Measurements from ENCODE around the gene LCP1. TPM values are rescaled to one million over a fixed set of nuclear protein-coding genes. Genes with fewer than 3 reads are reported as not detected.

Gene LCP1
- total and polyA plus RNA-seq, 2 of the 13 experiments (the other 11 are each of a cell fraction or from before 2014, with no cell fraction given): 1.6 TPM

DNA sequence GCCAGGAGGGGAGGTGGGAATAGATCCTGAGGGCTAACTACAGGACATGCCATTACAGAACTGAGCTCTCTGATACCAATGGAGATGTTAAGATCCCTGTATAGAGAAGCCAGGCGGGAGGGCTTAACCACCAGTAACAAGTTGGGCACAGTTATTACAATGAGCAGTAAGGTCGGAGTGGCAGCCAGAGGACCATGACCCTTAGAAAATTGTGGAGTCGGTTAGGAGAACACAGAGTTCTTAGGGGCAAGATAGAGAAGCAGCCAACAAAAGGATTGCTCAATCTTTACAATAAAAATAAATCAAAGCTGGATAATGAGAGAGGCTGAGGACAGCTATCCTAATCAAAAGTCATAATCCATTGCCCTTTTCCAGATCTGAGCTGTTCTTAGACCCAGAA, 87.5 kb downstream of the LCP1 start (continued):
- TF ChIP-seq, protein P1, sequence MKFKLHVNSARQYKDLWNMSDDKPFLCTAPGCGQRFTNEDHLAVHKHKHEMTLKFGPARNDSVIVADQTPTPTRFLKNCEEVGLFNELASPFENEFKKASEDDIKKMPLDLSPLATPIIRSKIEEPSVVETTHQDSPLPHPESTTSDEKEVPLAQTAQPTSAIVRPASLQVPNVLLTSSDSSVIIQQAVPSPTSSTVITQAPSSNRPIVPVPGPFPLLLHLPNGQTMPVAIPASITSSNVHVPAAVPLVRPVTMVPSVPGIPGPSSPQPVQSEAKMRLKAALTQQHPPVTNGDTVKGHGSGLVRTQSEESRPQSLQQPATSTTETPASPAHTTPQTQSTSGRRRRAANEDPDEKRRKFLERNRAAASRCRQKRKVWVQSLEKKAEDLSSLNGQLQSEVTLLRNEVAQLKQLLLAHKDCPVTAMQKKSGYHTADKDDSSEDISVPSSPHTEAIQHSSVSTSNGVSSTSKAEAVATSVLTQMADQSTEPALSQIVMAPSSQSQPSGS (CRISPR knock-in tag; IDR thresholded peaks at IDR 0.05): no peak
- no peak for TF ChIP-seq MIER2 (CRISPR knock-in tag; IDR thresholded peaks at IDR 0.05)
- no peak for TF ChIP-seq ZFP82 (CRISPR knock-in tag; IDR thresholded peaks at IDR 0.05; ENCODE audit: borderline replicate concordance)
- no peak for TF ChIP-seq ZNF83 (CRISPR knock-in tag; IDR thresholded peaks at IDR 0.05; ENCODE audit: borderline replicate concordance)
- TF ChIP-seq ZNF253 (CRISPR knock-in tag; IDR thresholded peaks at IDR 0.05; ENCODE audit: borderline replicate concordance): no peak
- TF ChIP-seq TAF1 (CRISPR knock-in tag; IDR thresholded peaks at IDR 0.05): no peak
- no peak for TF ChIP-seq GFI1 (CRISPR knock-in tag; IDR thresholded peaks at IDR 0.05; ENCODE audit: borderline replicate concordance)

DNA sequence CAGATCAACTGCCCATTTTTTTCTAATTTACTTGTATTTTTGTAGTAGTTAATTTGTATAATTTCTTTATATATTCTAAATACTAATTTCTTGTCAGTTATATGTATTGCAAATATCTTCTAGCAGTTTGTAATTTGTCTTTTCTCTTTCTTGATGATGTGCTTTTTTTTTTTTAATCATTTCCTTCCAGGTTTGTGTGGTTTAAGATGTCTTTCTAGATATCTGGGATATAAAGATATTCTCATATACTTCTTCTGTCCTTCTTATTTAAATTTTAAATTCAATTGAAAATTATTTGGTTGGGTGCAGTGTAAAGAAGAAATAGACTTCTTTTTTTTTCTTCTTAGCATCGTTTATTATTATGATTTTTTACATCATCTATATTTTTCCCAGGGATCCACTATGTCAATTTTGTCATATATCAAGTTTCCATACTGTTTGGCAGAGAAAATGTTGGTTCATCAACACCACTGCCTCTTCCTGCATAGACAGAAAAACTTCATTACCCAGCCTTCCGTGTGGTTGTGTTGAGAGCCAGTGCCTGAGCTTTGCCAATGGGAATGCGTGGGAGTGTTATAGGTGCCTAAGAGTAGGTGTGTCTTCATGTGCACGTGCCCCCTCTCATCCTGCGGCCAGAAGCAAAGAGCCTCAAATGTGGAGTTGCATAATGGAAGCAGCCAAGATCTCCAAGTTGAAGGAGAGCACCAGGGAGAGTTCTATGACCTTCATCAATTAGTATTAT, 93.0 kb downstream of the LCP1 start:
- CTCF ChIA-PET (ENCODE audit: low intra/inter-chr PET ratio, low total read pairs): no interaction called here
- BruUV-seq (replicated peaks): no TSS peak
- Histone ChIP-seq H3K27me3 (ENCODE audit: control insufficient read depth in 1 of 2, insufficient read depth in 2 of 2, low read length in 2 of 2) (no peaks in the 10 kb centered on the region), H3K4me2 (ENCODE audit: low read depth, low read length) (no peak overlapping the region), H3K79me2 (ENCODE audit: insufficient read depth, low read length) (peaks cover 36% of the 10 kb centered on the region), H3K9me3 (ENCODE audit: low read length) (no peaks in the 10 kb centered on the region), H2AFZ (ENCODE audit: low read length) (no peak overlapping the region), H3K9ac (ENCODE audit: insufficient read depth, low read depth, low read length) (no peak overlapping the region), H3K27ac (ENCODE audit: extremely low read length, insufficient read depth, low read length) (no peak overlapping the region), H3K4me3 (replicated peaks in 1 of 3; ENCODE audit: insufficient read depth in 1 of 3, low read depth in 2 of 3, low read length in 3 of 3) (no peak overlapping the region), H3K36me3 (replicated peaks in 1 of 2; ENCODE audit: control insufficient read depth in 1 of 2, insufficient read depth in 2 of 2, low read length in 2 of 2) (peaks cover 10 to 37% of the 10 kb centered on the region in 2 experiments; a peak in 4 of 5 replicates), H4K20me1 (ENCODE audit: insufficient read depth, low read length) (no peaks in the 10 kb centered on the region), H3K4me1 (ENCODE audit: insufficient read depth, low read length) (0 out of 2 replicates have a peak, but pooled peaks cover under 1% of the 10 kb centered on the region)
- in situ Hi-C loops (cut with HindIII; ENCODE audit: extremely low pct_ligation_motif_present, low pct_unique_long_range_greater_than_20kb): no loop called here
- POLR2A ChIA-PET: no interaction called here
- intact Hi-C loops (cut with micrococcal nuclease; ENCODE audit: unreplicated experiment): no loop called here
- ATAC-seq (no peak), DNase-seq (ENCODE audit: low spot score) (no peak), FAIRE-seq (no peak)
- TF ChIP-seq ARNT (IDR thresholded peaks at IDR 0.05): no peak
- WGBS (ENCODE audit: low lambda C conversion rate): over 99% methylated on average over 5 of the region's 5 CpGs
